ENCODE measurements around the gene TIMM29.

TIMM29 gene

DNA sequence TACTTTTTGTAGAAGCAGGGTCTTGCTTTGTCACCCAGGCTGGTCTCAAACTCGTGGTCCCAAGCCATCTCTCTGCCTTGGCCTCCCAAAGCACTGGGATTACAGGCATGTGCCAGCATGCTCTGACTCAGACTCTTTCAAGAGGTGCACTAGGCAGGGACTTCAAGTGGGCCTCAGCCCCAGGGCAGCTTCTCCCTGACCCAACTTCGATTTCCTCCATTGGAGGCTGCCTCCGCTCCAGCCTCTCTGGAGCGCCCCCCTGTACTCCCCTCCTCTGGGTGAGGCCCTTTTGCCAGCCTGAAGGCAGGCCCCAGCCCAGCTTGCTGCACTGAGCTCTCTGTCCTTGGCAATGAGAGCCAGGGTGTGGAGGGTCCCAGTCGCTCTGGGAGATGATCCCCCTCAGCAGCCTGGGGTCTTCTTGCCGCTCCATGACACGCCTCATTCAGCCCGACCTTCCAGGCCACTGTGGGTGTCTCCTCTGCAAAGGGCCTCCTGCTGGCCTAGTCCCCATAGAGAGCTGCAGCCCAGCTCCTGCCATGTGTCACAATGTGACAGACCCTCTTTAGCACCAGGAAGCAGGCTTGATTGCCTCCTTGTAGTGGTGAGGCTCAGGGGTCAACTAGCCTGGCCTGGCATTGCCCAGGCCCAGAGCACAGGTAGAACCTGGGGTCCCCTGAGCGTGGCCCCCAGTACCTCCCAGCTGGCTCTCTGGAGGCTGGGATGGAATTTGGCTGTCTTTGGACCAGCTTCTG, 40.8 kb upstream of the TIMM29 start:
- TF ChIP-seq, protein P1, sequence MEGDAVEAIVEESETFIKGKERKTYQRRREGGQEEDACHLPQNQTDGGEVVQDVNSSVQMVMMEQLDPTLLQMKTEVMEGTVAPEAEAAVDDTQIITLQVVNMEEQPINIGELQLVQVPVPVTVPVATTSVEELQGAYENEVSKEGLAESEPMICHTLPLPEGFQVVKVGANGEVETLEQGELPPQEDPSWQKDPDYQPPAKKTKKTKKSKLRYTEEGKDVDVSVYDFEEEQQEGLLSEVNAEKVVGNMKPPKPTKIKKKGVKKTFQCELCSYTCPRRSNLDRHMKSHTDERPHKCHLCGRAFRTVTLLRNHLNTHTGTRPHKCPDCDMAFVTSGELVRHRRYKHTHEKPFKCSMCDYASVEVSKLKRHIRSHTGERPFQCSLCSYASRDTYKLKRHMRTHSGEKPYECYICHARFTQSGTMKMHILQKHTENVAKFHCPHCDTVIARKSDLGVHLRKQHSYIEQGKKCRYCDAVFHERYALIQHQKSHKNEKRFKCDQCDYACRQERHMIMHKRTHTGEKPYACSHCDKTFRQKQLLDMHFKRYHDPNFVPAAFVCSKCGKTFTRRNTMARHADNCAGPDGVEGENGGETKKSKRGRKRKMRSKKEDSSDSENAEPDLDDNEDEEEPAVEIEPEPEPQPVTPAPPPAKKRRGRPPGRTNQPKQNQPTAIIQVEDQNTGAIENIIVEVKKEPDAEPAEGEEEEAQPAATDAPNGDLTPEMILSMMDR (IDR thresholded peaks at IDR 0.05; ENCODE audit: insufficient read depth, low read length, poor library complexity, severe bottlenecking), result no peak
- no peak for DNase-seq (ENCODE audit: extremely low read depth, insufficient read length)
- no peaks in the 10 kb centered on the region for H3K27me3 ChIP-seq (replicated peaks; ENCODE audit: control insufficient read depth, insufficient read depth, low read length)
- no peak overlapping the region for H3K4me3 ChIP-seq (replicated peaks; ENCODE audit: low read depth, low read length)
- H3K36me3 ChIP-seq (ENCODE audit: control insufficient read depth, insufficient read depth, low read length), result peaks cover 4% of the 10 kb centered on the region

DNA sequence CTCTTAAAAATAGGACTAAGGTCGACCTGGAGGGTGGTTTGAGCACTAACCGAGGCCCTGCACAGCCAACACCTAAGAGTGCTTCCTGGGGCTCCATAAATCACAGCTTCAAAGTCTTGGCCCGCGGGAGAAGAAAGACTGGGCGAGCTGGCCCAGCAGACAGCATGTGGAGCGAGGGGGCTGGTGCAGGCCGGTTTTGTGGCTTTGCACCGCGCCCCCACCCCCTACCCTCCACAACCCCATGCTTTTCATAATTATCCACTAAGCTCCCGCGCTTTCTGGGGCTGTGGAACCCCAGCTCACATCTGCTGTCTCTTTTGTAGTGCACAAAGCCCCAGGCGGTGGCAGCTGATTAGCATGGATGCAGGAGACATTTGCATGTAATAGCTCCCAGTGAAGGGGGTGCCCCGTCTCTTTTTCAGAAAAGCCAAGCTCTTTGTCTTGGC, 40.2 kb upstream of the TIMM29 start:
- Histone ChIP-seq H3K36me3 (ENCODE audit: control insufficient read depth, insufficient read depth, low read length) (peaks cover 4% of the 10 kb centered on the region), H3K4me3 (replicated peaks; ENCODE audit: low read depth, low read length) (no peak overlapping the region), H3K27me3 (replicated peaks; ENCODE audit: control insufficient read depth, insufficient read depth, low read length) (no peaks in the 10 kb centered on the region)
- DNase-seq (ENCODE audit: extremely low read depth, insufficient read length), result no peak
- TF ChIP-seq, protein P1 (IDR thresholded peaks at IDR 0.05; ENCODE audit: insufficient read depth, low read length, poor library complexity, severe bottlenecking), result no peak

DNA sequence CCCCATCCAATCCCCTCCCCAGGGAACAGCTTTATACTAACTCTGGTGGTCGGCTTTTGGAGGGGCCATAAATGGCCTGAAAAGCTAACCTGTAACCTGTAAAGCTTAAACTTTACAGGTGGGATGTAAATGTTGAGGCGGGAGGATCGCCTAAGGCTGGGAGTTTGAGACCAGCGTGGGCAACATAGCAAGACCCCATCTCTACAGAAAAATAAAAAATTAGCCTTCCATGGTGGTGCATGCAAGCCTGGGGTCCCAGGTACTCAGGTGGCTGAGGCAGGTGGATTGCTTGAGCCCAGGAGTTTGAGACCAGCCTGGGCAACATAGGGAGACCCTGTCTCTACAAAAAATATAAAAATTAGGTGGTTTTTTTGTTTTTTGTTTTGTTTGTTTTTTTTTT, 38.7 kb upstream of the TIMM29 start:
- no peaks in the 10 kb centered on the region for H3K27me3 ChIP-seq (replicated peaks; ENCODE audit: control insufficient read depth, insufficient read depth, low read length)
- no peak overlapping the region for H3K4me3 ChIP-seq (replicated peaks; ENCODE audit: low read depth, low read length)
- H3K36me3 ChIP-seq (ENCODE audit: control insufficient read depth, insufficient read depth, low read length), result peaks cover 4% of the 10 kb centered on the region
- TF ChIP-seq, protein P1 (IDR thresholded peaks at IDR 0.05; ENCODE audit: insufficient read depth, low read length, poor library complexity, severe bottlenecking), result no peak
- no peak for DNase-seq (ENCODE audit: extremely low read depth, insufficient read length)

DNA sequence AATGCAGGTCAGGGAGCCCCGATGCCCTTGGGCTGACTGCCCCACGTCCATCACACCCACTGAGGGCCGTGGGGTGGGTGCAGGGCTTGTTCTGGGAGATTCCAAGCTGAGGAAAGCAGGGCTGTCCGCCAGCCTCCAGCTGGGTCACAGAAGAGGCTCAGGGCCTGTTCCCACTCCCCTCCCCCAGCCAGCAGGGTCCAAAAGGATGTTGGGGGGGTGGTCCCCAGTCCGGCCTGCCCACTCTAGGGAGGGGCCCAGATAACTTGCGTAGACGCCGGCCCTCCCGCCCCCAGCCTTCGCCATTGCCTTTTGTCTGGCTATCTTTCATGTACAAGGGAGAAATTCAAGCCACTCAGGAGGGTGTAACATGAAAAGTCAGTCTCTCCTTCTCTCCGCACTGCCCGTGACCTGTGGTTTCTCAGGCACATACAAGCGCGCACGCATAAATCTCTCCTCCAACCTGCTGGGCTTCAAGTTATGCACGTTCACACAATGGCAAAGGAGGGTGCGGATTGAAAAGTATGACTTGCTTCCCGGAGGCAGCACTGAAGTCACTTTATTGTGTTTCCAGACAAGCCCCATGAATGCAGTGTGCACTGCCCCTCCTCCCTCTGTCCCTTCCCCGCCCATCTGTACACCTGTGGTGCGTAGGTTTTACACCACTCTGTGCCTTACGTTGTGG, 37.1 kb upstream of the TIMM29 start:
- DNase-seq (ENCODE audit: extremely low read depth, insufficient read length), result no peak
- TF ChIP-seq, protein P1 (IDR thresholded peaks at IDR 0.05; ENCODE audit: insufficient read depth, low read length, poor library complexity, severe bottlenecking), result no peak
- Histone ChIP-seq H3K27me3 (replicated peaks; ENCODE audit: control insufficient read depth, insufficient read depth, low read length) (no peaks in the 10 kb centered on the region), H3K4me3 (replicated peaks; ENCODE audit: low read depth, low read length) (no peak overlapping the region), H3K36me3 (ENCODE audit: control insufficient read depth, insufficient read depth, low read length) (peaks cover 5% of the 10 kb centered on the region)

DNA sequence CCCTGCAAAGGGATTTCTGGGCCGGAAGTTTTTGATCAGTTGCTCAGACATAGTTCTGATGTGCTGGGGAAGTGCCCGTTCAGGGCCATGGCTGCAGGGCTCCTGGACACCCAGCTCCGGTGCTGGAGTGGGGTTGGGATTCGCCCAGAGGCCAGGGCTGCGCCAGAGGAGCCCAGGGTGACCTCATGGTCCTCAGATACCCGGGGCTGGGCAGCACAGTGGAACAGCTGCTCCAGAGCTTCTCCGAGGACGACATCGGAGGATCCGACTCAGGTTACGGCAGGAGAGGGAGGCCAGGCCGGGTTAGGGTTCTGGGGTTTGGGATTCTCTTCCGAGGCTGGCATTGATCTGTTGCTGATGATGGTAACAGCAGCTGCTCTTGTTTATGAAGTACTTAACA, 36.4 kb upstream of the TIMM29 start:
- Histone ChIP-seq H3K36me3 (ENCODE audit: control insufficient read depth, insufficient read depth, low read length) (peaks cover 5% of the 10 kb centered on the region), H3K4me3 (replicated peaks; ENCODE audit: low read depth, low read length) (no peak overlapping the region), H3K27me3 (replicated peaks; ENCODE audit: control insufficient read depth, insufficient read depth, low read length) (no peaks in the 10 kb centered on the region)
- DNase-seq (ENCODE audit: extremely low read depth, insufficient read length), result no peak
- TF ChIP-seq, protein P1 (IDR thresholded peaks at IDR 0.05; ENCODE audit: insufficient read depth, low read length, poor library complexity, severe bottlenecking), result no peak

Measured in GM06990 (cell line).